Measurements from ENCODE around the gene AKNA. TPM values are rescaled to one million over a fixed set of nuclear protein-coding genes. Genes with fewer than 3 reads are reported as not detected.

The AKNA gene
- total RNA-seq, result 12.8 TPM

- DNase-seq, result peak; percentile 88
These were observed at the start of gene AKNA for GRCh38 chr9:114387680-114388356. TSS of gene AKNA (minus strand) at chr9:114387982. CDS start at chr9:114381333, 6,649 bp downstream.

DNA sequence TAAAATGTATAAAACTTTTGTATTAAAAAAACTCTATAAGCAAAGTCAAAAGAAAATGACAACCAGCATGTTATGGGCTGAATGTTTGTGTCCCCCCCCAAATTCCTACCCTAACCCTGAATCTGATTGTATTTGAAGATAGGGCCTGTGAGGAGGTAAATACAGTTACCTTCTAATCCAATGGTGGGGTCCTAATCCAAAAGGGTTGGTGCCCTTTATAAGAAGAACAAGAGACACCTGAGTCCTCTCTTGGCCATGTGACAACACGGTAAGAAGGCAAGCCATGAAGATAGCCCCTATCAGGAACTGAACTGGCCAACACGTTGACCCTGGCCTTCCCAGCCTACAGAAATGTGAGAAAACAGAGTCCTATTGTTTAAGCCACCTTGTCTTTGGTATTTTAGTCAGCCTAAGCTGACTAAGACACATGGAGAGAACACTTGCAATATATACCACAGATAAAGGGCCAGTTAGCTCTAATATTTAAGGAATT lies 49.7 kb upstream of the AKNA start:
- DNase-seq, result no peak

- DNase-seq, result peak; percentile 2
These were observed 47.1 kb upstream of the AKNA start for GRCh38 chr9:114434878-114435311.

- no peak for DNase-seq
These were observed 46.0 kb upstream of the AKNA start for GRCh38 chr9:114433720-114434255.

DNA sequence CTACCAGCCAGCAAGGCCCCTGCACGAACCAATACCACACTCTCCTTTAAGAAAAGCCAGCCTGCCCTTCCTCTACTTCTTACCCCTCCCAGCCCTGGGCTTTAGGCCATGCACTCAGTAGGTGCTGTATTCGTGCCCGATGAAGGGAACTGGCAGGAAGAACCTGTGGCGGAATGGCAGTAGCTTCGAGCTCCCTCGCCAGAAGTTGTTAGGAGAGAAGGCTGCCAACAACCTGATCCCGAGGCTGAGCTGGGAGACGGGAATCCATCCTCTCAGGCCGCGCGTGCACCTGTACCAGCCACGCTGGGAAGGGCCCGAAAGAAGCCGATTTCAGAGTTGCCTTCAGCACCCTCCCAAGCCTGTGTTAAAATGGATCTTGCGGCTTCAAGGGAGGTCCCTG lies 45.3 kb upstream of the AKNA start:
- DNase-seq, result no peak

GRCh38 chr9:114432323-114433067 lies 44.7 kb upstream of the AKNA start:
- no peak for DNase-seq

DNA sequence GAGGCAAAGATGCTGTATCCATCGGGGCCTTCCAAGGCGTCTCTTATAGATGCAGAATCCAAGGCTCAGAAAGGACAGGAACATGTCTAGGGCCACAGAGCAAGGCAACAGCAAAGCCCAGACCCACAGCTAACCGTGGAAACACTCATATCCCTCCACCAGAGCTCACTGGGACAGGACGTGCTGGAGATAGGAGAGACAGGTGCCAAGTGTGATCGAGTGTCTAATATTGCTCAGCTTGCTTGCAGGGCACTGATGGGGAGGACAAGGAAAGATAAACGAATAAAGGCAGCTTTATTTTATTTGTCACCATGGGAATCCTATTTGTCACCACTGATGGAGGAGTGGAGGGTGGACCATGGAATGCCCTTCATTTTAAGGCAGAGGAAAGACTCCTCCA lies 44.0 kb upstream of the AKNA start:
- no peak for DNase-seq

DNA sequence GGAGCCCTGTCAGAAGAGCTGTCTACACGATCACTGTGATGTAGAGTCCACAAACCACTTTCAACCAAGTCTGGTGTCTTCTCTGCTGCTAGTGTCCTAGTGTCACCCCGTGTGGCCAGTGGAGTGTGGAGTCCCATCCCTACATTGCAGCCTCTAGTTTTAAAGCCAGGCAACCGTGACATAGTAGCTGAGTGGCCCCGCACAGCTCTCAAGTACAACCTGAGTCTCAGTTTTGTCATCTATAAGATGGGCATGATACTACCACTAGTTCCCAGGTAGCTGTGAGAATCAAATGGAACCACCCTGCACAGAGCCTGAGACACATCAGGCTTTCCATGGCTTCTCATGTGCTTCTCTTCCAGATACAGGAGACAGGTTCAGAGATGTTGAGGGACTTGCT lies 43.2 kb upstream of the AKNA start:
- no peak for DNase-seq

GRCh38 chr9:114430457-114430856 lies 42.7 kb upstream of the AKNA start:
- no peak for DNase-seq

DNA sequence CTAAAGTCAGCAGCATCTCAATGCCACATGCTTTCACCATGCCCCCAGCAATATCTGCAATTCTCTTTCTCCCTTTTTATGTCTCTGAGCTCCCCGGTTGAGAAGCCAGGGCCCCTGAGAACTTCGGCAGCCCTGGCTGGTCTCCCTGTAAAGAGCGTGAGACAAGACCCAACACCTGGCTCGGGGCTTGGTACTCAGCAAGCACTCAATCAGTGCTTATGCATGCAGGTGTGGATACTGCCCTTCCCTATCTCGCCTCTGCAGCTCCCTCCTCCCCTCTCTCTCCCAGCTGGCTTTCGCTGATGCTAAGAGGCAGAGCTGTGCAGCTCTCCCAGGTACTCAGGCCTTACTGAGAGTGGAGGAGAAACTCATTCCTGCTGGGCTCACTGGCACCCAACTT lies 41.7 kb upstream of the AKNA start:
- DNase-seq, result no peak

DNA sequence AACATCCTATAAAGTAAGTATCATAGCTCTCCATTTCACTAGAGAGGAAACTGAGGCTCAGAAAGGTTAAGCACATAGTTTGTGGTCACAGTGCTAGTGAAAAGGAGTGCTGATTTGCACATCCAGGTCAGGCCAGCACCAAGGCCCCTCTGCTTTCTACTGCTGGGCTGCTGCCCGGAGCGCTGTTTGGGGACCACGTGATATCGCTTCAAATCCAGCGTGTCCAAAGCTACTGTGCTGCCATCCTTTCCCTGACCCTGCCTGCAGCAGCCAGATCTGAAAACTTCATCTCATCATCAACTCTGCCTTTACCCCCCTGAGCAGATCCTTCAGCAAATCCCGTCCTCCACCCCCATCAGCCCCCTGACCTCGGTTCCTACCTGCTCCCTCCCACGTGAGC lies 40.7 kb upstream of the AKNA start:
- DNase-seq, result no peak

DNA sequence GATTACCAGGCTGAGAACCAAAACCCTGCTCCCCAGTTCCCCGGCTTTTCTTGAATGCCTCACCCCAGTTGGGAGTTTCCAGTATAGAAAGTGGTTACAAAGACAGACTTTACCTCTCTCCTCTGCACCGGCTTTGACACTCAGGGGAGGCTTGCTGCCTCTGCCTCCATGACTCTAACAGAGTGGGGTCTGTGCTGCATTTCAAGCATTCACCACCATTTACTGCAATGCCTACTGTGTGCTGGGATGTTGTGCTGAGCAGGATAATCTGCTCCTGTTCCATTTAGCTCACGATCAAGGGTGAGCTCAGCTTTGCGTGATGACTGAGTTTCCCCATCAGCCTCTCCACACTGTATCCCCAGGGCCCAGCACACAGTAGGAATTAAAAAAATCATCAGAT lies 39.9 kb upstream of the AKNA start:
- no peak for DNase-seq

- DNase-seq, result no peak
These were observed 38.5 kb upstream of the AKNA start for GRCh38 chr9:114426046-114426948.

DNA sequence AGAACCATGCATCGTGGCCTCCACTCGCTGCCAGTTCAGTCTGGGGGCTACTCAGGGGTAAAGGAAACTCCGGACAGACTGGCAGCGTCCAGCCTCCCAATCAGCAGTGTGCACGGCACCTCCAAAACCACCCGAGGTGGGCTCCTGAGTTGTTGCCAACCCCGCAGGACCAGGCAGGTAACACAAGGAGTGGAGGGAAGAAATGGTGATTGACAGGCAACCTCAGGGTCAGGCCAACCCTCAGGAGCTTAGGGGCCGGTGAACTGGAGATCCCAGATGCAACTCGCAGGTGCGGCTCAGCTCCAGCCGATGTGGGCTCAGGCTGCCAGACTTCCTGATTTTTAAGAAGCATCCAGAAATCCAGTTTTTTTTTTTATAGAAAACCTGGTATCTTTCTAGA lies 37.3 kb upstream of the AKNA start:
- no peak for DNase-seq

GRCh38 chr9:114424126-114424525 lies 36.3 kb upstream of the AKNA start:
- no peak for DNase-seq

DNA sequence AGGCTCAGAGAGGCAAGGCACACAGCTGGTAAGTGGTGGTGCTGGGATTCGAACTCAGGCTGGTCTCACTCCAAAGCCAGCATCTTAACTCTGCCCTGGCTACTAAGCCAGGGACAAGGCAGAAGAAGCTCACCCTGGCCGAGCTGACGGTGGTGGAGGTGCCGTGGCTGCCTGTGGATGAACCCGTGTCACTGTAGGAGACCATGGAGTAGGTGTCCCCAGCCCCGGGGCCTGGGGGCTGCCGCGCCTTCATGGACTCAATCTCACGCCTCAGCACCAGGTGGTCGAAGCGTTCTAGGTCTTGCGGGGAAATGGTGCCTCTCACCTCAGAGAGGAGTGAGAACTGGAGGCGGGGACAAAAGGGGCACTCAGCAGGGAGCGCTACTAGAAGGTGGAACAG lies 35.4 kb upstream of the AKNA start:
- no peak for DNase-seq

- no peak for DNase-seq
These were observed 33.4 kb upstream of the AKNA start for GRCh38 chr9:114421147-114421546.

GRCh38 chr9:114419796-114420195 lies 32.0 kb upstream of the AKNA start:
- DNase-seq, result no peak

DNA sequence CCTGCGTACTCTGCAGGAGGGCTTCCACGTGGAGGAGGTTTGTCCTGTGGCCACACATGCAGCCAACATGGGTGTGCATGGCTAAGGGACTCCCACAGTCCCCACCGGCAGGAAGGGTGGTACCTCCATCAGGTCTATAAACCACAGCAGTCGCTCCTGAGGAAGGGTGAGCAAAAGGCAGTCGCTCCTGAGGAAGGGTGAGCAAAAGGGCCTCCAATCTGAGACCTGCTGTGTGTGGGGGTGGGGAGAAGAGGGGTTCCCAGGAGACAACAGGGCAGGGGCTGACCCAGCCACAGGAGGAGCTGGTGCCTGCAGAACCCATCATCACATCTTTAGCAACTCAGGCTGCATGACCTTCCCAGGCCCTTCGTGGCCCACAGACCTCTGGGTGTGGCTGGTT lies 30.3 kb upstream of the AKNA start:
- no peak for DNase-seq

GRCh38 chr9:114417511-114417910 lies 29.7 kb upstream of the AKNA start:
- DNase-seq, result no peak

GRCh38 chr9:114416906-114417305 lies 29.1 kb upstream of the AKNA start:
- DNase-seq, result peak; percentile 55

DNA sequence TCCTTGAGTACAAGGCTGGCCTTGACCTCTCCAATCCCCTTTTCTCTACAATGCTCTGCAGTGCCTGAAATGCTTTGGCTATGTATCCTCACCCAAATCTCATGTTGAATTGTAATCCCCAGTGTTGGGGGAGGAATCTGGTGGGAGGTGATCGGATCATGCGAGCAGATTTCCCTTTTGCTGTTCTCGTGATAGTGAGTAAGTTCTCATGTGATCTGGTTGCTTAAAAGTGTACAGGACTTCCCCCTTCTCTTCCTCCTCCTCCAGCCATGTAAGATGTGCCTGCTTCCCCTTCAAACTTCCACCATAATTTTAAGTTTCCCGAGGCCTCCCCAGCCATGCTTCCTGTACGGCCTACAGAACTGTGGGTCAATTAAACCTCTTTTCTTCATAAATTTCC lies 28.5 kb upstream of the AKNA start:
- DNase-seq, result no peak

GRCh38 chr9:114414346-114414745 lies 26.6 kb upstream of the AKNA start:
- no peak for DNase-seq

Data from skin of body (tissue), 2 donors.